NCI-H1436 treated with DMSO at 0.1 percent for 48 hours (cell line): Measurements from ENCODE around the gene MIEF1.

Experiments used
- DNase-seq: peaks from one replicate; lab custom pipeline; 2025; lab: John Stamatoyannopoulos, UW

MIEF1 gene

GRCh38 chr22:39558950-39559349 is 56.9 kb downstream of the MIEF1 start:
- DNase-seq = no peak

- DNase-seq = no peak
These were observed 57.5 kb downstream of the MIEF1 start for GRCh38 chr22:39559456-39560105.

GRCh38 chr22:39560127-39560526 is 58.0 kb downstream of the MIEF1 start:
- no peak for DNase-seq

- DNase-seq = no peak
These were observed 60.9 kb downstream of the MIEF1 start for GRCh38 chr22:39562839-39563489.

GRCh38 chr22:39563571-39564428 is 61.7 kb downstream of the MIEF1 start:
- DNase-seq = no peak

- DNase-seq = no peak
These were observed 63.4 kb downstream of the MIEF1 start for GRCh38 chr22:39565414-39565944.

GRCh38 chr22:39567135-39567946 is 65.3 kb downstream of the MIEF1 start:
- no peak for DNase-seq
